Spleen (tissue), 13 donors: ENCODE data around the gene CSPG5. TPM values are rescaled to one million over a fixed set of nuclear protein-coding genes. Genes with fewer than 3 reads are reported as not detected.

Source experiments
- DNase-seq: peaks from one replicate; pipeline ENCODE4 v3.0.0-alpha.2; 2020
- H3K27ac ChIP-seq, 8 donors: fragments of 200-600 bp; sonication (generic) in 7 of 8; 1 replicate in 4 of 8; 2 replicates in 4 of 8; pipeline versions ENCODE4 v1.5.0 to v1.8.0; 2016 to 2021; ENCODE audit warnings: inconsistent platforms in 4 of 8, mild to moderate bottlenecking in 4 of 8, moderate library complexity in 1 of 8
- H3K27me3 ChIP-seq, 7 donors: fragments of 200-600 bp; sonication (generic) in 6 of 7; replicated peaks in 1 of 7; 1 replicate in 4 of 7; 2 replicates in 3 of 7; pipeline versions ENCODE4 v1.5.0 to v1.8.0; 2016 to 2021; ENCODE audit warnings: inconsistent platforms in 3 of 7, mild to moderate bottlenecking in 1 of 7
- H3K36me3 ChIP-seq, 6 donors: fragments of 200-600 bp; sonication (generic) in 5 of 6; 1 replicate in 4 of 6; 2 replicates in 2 of 6; pipeline versions ENCODE4 v1.5.0 to v1.8.0; 2016 to 2021; ENCODE audit warnings: inconsistent platforms in 2 of 6
- H3K4me1 ChIP-seq, 6 donors: fragments of 200-600 bp; sonication (generic) in 5 of 6; 1 replicate in 3 of 6; 2 replicates in 3 of 6; pipeline versions ENCODE4 v1.5.0 to v1.8.0; 2016 to 2021; ENCODE audit warnings: inconsistent platforms in 3 of 6
- H3K4me3 ChIP-seq, 8 donors: fragments of 200-600 bp; sonication (generic) in 7 of 8; 1 replicate in 4 of 8; 2 replicates in 4 of 8; pipeline versions ENCODE4 v1.5.0 to v1.8.0; 2016 to 2021; ENCODE audit warnings: inconsistent platforms in 4 of 8, mild to moderate bottlenecking in 4 of 8, moderate library complexity in 2 of 8
- H3K9me3 ChIP-seq, 8 donors: fragments of 200-600 bp; sonication (generic) in 7 of 8; 1 replicate in 4 of 8; 2 replicates in 4 of 8; pipeline versions ENCODE4 v1.5.0 to v1.8.0; 2016 to 2021; ENCODE audit warnings: inconsistent platforms in 4 of 8
- POLR2A ChIP-seq, 3 donors: fragments of 450-650 bp; IDR thresholded peaks; one replicate each; pipeline ENCODE4 v1.5.1; 2017; ENCODE audit warnings: antibody characterized with exemption in 3 of 3, mild to moderate bottlenecking in 1 of 3
- POLR2AphosphoS5 ChIP-seq, 3 donors: sonication (generic); formaldehyde crosslinking; IDR thresholded peaks; one replicate each; pipeline ENCODE4 v1.5.1; 2017; ENCODE audit warnings: antibody characterized with exemption in 3 of 3
- WGBS, 5 donors: extraction: QIAGEN DNeasy Blood & Tissue Kit in 3 of 5; methylation state at CpG; one replicate each; pipeline versions ENCODE4 v1.1.5 to v1.1.7; 2013 to 2018; 5-methylcytosine and 5-hydroxymethylcytosine counted together
- intact Hi-C: fragments of 100-400 bp; cut with DNase I; formaldehyde crosslinking; loops from one replicate; pipeline ENCODE4 v1.15.0; 2023; ENCODE audit warnings: low total_unique reads
- long read RNA-seq, 2 donors: transcript quantifications; one replicate each; lab custom pipeline, GENCODE V29; 2026
- polyA plus RNA-seq, 3 donors: library from polyadenylated mRNA; stranded (reverse); fragments of 200-250 nt; gene quantifications; one replicate each; pipeline ENCODE4 v1.2.1, GENCODE V29; 2013
- total RNA-seq, 7 donors: library from RNA; depleted of rRNA in 3 of 7; stranded (reverse); fragments of >200 nt in 3 of 7; fragmentation: NEBNext Ultra II Directional in 4 of 7; extraction: Animal tissue kit (Norgen Biotek cat#: 25700) in 4 of 7; gene quantifications; one replicate each; pipeline versions ENCODE4 v1.1.0 to v1.2.1, GENCODE V29; 2016 to 2021
- TF ChIP-seq, protein P1 (sequence below), 11 experiments: fragments of 200-600 bp in 7 of 11; fragments of 450-650 bp in 4 of 11; sonication (generic) in 4 of 11; IDR thresholded peaks in 8 of 11; conservative IDR thresholded peaks in 3 of 11; 1 replicate in 7 of 11; 2 replicates in 4 of 11; pipeline versions ENCODE4 v1.4.0 to v1.8.0; 2016 to 2021; ENCODE audit warnings: antibody characterized with exemption in 11 of 11, inconsistent platforms in 4 of 11, mild to moderate bottlenecking in 1 of 11
- donor health status: healthy with polysubstance abuse.
- donor health status: DM: no; HTN: no; CAD: no; lungs with moderate emphysema.
- donor health status: DM: no; HTN: no; CAD: no.
- donor health status: Bipolar disorder and iron deficiency.
- donor health status: healthy.
- donor health status: DM: no; HTN: no; CAD: no.
- donor health status: DM: yes; HTN: yes; CAD: no.

Gene CSPG5, protein sequence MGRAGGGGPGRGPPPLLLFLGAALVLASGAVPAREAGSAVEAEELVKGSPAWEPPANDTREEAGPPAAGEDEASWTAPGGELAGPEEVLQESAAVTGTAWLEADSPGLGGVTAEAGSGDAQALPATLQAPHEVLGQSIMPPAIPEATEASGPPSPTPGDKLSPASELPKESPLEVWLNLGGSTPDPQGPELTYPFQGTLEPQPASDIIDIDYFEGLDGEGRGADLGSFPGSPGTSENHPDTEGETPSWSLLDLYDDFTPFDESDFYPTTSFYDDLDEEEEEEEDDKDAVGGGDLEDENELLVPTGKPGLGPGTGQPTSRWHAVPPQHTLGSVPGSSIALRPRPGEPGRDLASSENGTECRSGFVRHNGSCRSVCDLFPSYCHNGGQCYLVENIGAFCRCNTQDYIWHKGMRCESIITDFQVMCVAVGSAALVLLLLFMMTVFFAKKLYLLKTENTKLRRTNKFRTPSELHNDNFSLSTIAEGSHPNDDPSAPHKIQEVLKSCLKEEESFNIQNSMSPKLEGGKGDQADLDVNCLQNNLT
- under 1 TPM in 4 of 7 donors, not detected in 3; 0.17 to 0.34 (median 0.23) TPM for total RNA-seq
- polyA plus RNA-seq, result under 1 TPM in 2 of 3 donors, not detected in 1; 0.09 to 0.10 TPM
- long read RNA-seq, donor 1, result 0 reads
- long read RNA-seq, donor 2, result 0 reads

DNA sequence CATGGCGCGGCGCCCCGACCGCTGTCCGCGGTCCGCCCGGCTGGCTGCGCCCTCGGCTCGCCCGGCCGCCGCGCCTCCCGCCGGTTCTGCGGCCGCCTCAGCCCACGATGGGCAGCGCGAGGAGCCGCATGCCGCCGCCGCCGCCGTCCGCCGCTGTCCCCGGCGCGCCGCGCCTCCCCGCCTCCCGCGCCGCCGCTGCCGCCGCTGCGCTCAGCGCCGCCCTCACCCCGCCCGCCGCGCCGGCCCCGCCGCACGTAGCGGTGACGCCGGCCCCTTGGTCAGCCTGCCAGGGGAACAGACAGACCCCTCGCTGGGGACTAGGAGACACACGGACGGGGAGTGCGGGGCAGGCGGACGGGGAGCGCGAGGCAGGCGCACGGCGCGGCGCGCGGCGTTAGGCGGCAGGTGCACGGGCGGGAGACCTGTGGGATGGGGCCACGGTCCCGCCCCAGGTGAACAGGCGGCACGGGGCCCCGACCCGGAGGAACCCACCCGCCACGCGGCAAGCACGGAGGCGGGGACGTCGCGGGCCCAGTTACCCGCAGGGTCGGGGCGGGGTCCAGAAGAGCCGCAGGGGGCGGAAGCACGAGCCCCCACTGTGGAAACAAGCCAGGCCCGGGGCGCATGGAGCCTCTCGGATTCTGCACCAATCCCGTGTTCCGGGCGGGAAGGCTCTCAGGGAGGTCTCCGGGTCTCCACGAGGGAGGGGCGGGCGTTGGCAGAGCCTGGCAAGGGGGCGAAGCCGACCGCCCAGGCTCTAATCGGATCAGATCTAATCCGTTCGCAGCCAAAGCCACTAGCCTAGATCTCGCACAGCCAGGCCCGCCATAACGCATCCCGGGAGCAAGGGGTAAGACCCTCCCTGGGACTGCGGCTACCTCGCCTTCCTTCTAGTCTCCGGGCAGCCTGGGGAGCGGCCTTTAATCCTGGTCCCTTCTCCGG lies at the start of gene CSPG5:
Gene CSPG5, minus strand, starts transcription at position 175 of the 942 bp plus-strand sequence. Its CDS starts 172 bp downstream, at position 3.
- intact Hi-C loops, result no loop called here
- Histone ChIP-seq H3K4me1 (peaks cover 9 to 19% (median 16%) of the 10 kb centered on the region in 6 donors), H3K36me3 (no peaks in the 10 kb centered on the region), H3K27ac (no peak within 1 kb of the TSS), H3K4me3 (peak within 1 kb of the TSS; percentile 49 to 90 (median 68)), H3K27me3 (peaks cover 0 to 62% (median 27%) of the 10 kb centered on the region in 7 donors), H3K9me3 (no peaks in the 10 kb centered on the region)
- peak; percentile 74 for DNase-seq
- WGBS, 5 donors, result 4 to 65% (median 6%) methylated on average over 4 to 121 of the region's 121 CpGs
- TF ChIP-seq POLR2A (IDR thresholded peaks at IDR 0.05) (no peak), POLR2AphosphoS5 (IDR thresholded peaks at IDR 0.05) (no peak)
- TF ChIP-seq, protein P1, sequence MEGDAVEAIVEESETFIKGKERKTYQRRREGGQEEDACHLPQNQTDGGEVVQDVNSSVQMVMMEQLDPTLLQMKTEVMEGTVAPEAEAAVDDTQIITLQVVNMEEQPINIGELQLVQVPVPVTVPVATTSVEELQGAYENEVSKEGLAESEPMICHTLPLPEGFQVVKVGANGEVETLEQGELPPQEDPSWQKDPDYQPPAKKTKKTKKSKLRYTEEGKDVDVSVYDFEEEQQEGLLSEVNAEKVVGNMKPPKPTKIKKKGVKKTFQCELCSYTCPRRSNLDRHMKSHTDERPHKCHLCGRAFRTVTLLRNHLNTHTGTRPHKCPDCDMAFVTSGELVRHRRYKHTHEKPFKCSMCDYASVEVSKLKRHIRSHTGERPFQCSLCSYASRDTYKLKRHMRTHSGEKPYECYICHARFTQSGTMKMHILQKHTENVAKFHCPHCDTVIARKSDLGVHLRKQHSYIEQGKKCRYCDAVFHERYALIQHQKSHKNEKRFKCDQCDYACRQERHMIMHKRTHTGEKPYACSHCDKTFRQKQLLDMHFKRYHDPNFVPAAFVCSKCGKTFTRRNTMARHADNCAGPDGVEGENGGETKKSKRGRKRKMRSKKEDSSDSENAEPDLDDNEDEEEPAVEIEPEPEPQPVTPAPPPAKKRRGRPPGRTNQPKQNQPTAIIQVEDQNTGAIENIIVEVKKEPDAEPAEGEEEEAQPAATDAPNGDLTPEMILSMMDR (IDR thresholded peaks at IDR 0.05 in 8 of 11, conservative IDR thresholded peaks at IDR 0.05 in 3 of 11), result no peak

DNA sequence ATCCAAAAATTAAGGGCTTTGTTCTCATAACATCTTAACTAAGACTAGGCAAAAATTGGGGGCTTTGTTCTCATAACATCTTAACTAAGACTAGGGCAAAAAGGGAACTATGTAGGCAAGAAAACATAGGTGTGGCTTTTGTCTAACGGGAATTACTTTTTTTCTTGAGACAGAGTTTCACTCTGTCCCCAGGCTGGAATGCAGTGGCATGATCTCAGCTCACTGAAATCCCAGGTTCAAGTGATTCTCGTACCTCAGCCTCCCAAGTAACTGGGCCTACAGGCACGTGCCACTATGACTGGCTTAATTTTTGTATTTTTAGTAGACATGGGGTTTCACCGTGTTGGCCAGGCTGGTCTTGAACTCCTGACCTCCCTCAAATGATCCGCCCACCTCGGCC lies 49.8 kb upstream of the CSPG5 start:
- no peak overlapping the region for H3K4me3 ChIP-seq
- H3K27me3 ChIP-seq, result no peaks in the 10 kb centered on the region
- 89 to 94% (median 93%) methylated on average over 6 of the region's 6 CpGs for WGBS, 5 donors
- peaks cover 0 to 99% (median 54%) of the 10 kb centered on the region in 6 donors for H3K36me3 ChIP-seq
- H3K9me3 ChIP-seq, result no peaks in the 10 kb centered on the region
- no peak for TF ChIP-seq POLR2AphosphoS5 (IDR thresholded peaks at IDR 0.05)
- TF ChIP-seq POLR2A (IDR thresholded peaks at IDR 0.05), result no peak
- TF ChIP-seq, protein P1 (IDR thresholded peaks at IDR 0.05 in 8 of 11, conservative IDR thresholded peaks at IDR 0.05 in 3 of 11), result no peak
- no peak for DNase-seq
- intact Hi-C loops, result no loop called here
- no peaks in the 10 kb centered on the region for H3K4me1 ChIP-seq
- no peak overlapping the region for H3K27ac ChIP-seq

DNA sequence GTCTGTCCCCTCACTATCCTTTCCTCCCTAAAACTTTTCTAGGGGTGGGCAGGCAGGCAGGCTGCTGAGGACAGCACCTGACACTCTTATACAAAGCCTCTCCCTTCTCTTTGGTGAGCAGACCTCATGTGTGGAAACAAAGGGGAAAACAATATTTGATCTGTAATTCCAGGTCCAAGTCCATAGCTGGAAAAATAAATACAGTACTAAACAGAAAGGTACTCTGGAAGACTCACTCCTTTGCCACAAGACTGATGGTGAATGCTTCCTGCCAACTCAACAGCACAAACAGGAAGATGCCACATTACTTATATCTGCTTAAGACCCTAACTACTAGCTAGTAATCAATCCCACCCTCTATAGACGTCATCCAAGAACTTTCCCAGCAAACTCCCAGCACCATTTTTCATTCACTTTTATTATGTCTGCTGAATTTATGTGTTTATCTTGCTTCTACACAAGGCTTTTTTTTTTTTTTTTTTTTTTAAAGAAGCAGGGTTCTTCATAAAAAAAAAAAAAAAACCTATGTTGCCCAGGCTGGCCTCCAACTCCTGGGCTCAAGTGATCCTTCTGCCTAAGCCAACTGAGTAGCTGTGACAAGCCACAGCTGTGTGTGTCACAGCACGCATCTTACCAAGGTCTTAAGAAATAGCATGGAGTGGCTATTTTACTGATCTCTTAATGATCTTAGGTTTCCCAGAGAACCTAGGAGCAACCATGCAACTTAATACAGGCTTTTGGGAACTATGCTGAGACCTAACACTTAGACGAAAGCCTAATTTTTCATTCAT lies 44.2 kb upstream of the CSPG5 start:
- TF ChIP-seq POLR2AphosphoS5 (IDR thresholded peaks at IDR 0.05), result no peak
- TF ChIP-seq, protein P1 (IDR thresholded peaks at IDR 0.05 in 8 of 11, conservative IDR thresholded peaks at IDR 0.05 in 3 of 11), result no peak
- no peak for TF ChIP-seq POLR2A (IDR thresholded peaks at IDR 0.05)
- WGBS, 5 donors, result 94 to 98% (median 95%) methylated on average over 3 of the region's 3 CpGs
- Histone ChIP-seq H3K27ac (no peak overlapping the region), H3K27me3 (no peaks in the 10 kb centered on the region), H3K36me3 (peaks cover 0 to 99% (median 61%) of the 10 kb centered on the region in 6 donors), H3K4me3 (no peak overlapping the region), H3K9me3 (no peaks in the 10 kb centered on the region), H3K4me1 (no peaks in the 10 kb centered on the region)
- DNase-seq, result no peak
- intact Hi-C loops, result no loop called here
